ENCODE results near the gene PRKAR1B. TPM values are rescaled to one million over a fixed set of nuclear protein-coding genes. Genes with fewer than 3 reads are reported as not detected.
A peak's percentile ranks its signal among the peaks of the same experiment; 100 is the strongest.

PRKAR1B gene
- total RNA-seq, 1 donor from 2014 or later, result 14.7 TPM

DNA sequence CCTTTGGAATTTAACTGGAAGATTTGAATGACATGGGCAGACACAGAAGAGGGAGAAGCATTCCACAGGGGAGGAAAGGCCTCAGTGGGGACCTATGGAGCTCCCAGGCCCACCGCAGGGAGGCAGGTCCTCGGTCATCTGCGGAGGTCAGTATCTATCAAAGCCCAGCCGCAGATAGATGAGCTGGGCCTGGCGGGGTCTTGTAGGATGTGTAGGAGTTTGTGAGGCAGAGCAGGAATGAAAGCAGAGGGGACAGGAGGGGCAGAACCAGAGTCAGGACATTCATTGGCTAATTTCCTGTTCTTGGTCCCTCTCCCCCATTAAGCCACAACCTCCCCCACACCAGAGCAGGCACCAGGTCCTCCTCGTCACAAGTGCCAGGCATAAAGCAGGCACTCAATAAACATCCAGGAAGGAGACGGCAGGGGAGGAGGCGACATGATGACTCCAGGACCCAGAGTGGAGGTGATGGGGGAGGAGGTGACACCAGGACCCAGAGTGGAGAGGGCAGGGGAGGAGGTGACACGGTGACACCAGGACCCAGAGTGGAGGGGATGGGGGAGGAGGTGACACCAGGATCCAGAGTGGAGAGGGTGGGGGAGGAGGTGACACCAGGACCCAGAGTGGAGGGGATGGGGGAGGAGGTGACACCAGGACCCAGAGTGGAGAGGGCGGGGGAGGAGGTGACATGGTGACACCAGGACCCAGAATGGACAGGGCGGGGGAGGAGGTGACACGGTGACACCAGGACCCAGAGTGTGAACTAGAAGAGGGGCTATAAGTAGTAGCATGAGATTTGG lies 123.7 kb downstream of the PRKAR1B start:
- Histone ChIP-seq H3K9ac (ENCODE audit: low read length) (peak overlapping the region; percentile 80), H3K4me1 (ENCODE audit: insufficient read depth, low read length) (peaks cover 43% of the 10 kb centered on the region), H3K27ac (ENCODE audit: low read depth, low read length) (peak overlapping the region; percentile 96), H3K36me3 (ENCODE audit: insufficient read depth, low read length) (no peaks in the 10 kb centered on the region), H4K20me1 (ENCODE audit: insufficient read depth, low read length) (no peaks in the 10 kb centered on the region), H3K9me3 (ENCODE audit: insufficient read depth, low read depth, low read length) (no peaks in the 10 kb centered on the region), H3K4me2 (ENCODE audit: low read length) (peak overlapping the region; percentile 77), H2AFZ (ENCODE audit: low read depth, low read length) (no peak overlapping the region), H3K4me3 (ENCODE audit: insufficient read depth, low read depth, low read length) (no peak overlapping the region), H3K27me3 (ENCODE audit: insufficient read depth, low read length) (no peaks in the 10 kb centered on the region), H3K79me2 (ENCODE audit: insufficient read depth, low read length) (no peaks in the 10 kb centered on the region)
- no peak for TF ChIP-seq EZH2 (IDR thresholded peaks at IDR 0.05; ENCODE audit: insufficient read depth, low read length)
- TF ChIP-seq, protein P1, sequence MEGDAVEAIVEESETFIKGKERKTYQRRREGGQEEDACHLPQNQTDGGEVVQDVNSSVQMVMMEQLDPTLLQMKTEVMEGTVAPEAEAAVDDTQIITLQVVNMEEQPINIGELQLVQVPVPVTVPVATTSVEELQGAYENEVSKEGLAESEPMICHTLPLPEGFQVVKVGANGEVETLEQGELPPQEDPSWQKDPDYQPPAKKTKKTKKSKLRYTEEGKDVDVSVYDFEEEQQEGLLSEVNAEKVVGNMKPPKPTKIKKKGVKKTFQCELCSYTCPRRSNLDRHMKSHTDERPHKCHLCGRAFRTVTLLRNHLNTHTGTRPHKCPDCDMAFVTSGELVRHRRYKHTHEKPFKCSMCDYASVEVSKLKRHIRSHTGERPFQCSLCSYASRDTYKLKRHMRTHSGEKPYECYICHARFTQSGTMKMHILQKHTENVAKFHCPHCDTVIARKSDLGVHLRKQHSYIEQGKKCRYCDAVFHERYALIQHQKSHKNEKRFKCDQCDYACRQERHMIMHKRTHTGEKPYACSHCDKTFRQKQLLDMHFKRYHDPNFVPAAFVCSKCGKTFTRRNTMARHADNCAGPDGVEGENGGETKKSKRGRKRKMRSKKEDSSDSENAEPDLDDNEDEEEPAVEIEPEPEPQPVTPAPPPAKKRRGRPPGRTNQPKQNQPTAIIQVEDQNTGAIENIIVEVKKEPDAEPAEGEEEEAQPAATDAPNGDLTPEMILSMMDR (IDR thresholded peaks at IDR 0.05; ENCODE audit: insufficient read depth, low read depth, low read length), result no peak
- H3K9me3 Mint-ChIP-seq (ENCODE audit: unreplicated experiment), result no peaks in the 10 kb centered on the region
- DNase-seq (ENCODE audit: low read depth) (no peak), FAIRE-seq (no peak)
- no peak overlapping the region for H3K4me3 Mint-ChIP-seq (ENCODE audit: unreplicated experiment)
- peaks cover 15% of the 10 kb centered on the region for H3K4me1 Mint-ChIP-seq (ENCODE audit: low read depth, unreplicated experiment)
- H3K36me3 Mint-ChIP-seq (ENCODE audit: low read depth, unreplicated experiment), result no peaks in the 10 kb centered on the region
- peak overlapping the region; percentile 84 for H3K27ac Mint-ChIP-seq (ENCODE audit: unreplicated experiment)
- peaks cover 2% of the 10 kb centered on the region for H3K27me3 Mint-ChIP-seq (ENCODE audit: low read depth, unreplicated experiment)

DNA sequence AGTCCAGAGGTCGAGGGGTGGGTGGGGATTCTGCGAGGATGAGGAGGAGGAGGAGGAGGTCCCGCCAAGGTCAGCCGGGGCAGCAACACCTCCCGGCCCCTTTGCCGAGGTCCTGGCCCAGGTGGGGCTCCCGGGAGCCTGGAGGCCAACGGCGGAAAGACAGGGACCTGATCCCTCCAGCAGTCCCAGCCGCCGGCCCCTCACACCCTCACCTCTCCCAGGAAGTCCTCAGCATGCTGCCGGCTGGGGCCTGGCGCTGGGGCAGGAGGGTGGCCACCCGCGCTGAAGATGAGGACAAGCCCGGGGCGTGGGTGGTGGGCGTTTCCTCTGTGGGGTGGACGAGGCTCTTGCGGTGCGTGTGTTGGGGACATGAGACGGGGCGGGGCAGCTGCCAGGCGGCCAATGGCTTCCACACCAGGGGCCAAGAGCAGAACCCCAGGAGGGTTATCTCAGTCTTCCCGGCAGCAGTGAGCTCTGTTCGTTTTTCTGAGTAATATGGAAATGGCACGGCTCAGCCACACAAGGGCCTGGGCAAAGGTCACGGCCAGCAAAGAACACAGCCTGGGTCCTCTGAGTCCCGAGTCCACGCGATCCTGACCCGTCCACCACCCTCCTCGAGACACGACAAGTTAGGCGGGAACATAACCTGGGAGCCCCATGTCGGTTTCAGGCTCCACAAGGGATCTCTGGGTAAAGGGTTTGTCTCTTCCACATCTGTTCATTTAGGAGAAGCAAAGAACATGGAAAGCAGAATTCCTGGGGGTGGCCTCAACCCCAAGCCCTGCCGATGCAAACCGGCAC lies 124.5 kb downstream of the PRKAR1B start:
- no peaks in the 10 kb centered on the region for H3K36me3 ChIP-seq (ENCODE audit: insufficient read depth, low read length)
- FAIRE-seq, result no peak
- H3K36me3 Mint-ChIP-seq (ENCODE audit: low read depth, unreplicated experiment), result no peaks in the 10 kb centered on the region
- peak overlapping the region; percentile 50 for H3K27ac ChIP-seq (ENCODE audit: low read depth, low read length)
- TF ChIP-seq EZH2 (IDR thresholded peaks at IDR 0.05; ENCODE audit: insufficient read depth, low read length), result no peak
- TF ChIP-seq, protein P1 (IDR thresholded peaks at IDR 0.05; ENCODE audit: insufficient read depth, low read depth, low read length), result no peak
- peak overlapping the region; percentile 84 for H3K27ac Mint-ChIP-seq (ENCODE audit: unreplicated experiment)
- DNase-seq (ENCODE audit: low read depth), result no peak
- peak overlapping the region; percentile 52 for H2AFZ ChIP-seq (ENCODE audit: low read depth, low read length)
- peaks cover 2% of the 10 kb centered on the region for H3K27me3 Mint-ChIP-seq (ENCODE audit: low read depth, unreplicated experiment)
- H3K4me2 ChIP-seq (ENCODE audit: low read length), result no peak overlapping the region
- peaks cover 15% of the 10 kb centered on the region for H3K4me1 Mint-ChIP-seq (ENCODE audit: low read depth, unreplicated experiment)
- peaks cover 40% of the 10 kb centered on the region for H3K4me1 ChIP-seq (ENCODE audit: insufficient read depth, low read length)
- no peaks in the 10 kb centered on the region for H3K27me3 ChIP-seq (ENCODE audit: insufficient read depth, low read length)
- H3K9ac ChIP-seq (ENCODE audit: low read length), result peak overlapping the region; percentile 27
- H4K20me1 ChIP-seq (ENCODE audit: insufficient read depth, low read length), result no peaks in the 10 kb centered on the region
- H3K4me3 ChIP-seq (ENCODE audit: insufficient read depth, low read depth, low read length), result no peak overlapping the region
- H3K4me3 Mint-ChIP-seq (ENCODE audit: unreplicated experiment), result no peak overlapping the region
- no peaks in the 10 kb centered on the region for H3K9me3 Mint-ChIP-seq (ENCODE audit: unreplicated experiment)
- no peaks in the 10 kb centered on the region for H3K9me3 ChIP-seq (ENCODE audit: insufficient read depth, low read depth, low read length)
- no peaks in the 10 kb centered on the region for H3K79me2 ChIP-seq (ENCODE audit: insufficient read depth, low read length)

Measured in astrocyte (in vitro differentiated cells and primary cell).